ENCODE measurements around the gene PRR16.
"Not testable (repeated sequence)": the region's sequence is repeated elsewhere in the genome, so short reads cannot be mapped to it uniquely, and the experiment has no call there.

GRCh38 chr5:120700653-120701052 is 236.6 kb downstream of the PRR16 start:
- not testable (repeated sequence) for TF ChIP-seq POLR2AphosphoS5, POLR2A, TAF1 (IDR thresholded peaks at IDR 0.05; ENCODE audit: low read depth, low read length)
